Measurements from ENCODE around the gene TMEM72. TPM values are rescaled to one million over a fixed set of nuclear protein-coding genes. Genes with fewer than 3 reads are reported as not detected.

The TMEM72 gene
- total RNA-seq, 1 experiment from 2014 or later: not detected

GRCh38 chr10:44980309-44981171 lies 69.4 kb downstream of the TMEM72 start:
- no peaks in the 10 kb centered on the region for H3K9me3 ChIP-seq (ENCODE audit: low read length)
- no peak overlapping the region for H2AFZ ChIP-seq (ENCODE audit: low read length)
- H3K27me3 ChIP-seq (ENCODE audit: low read length): no peaks in the 10 kb centered on the region
- H3K4me3 ChIP-seq (ENCODE audit: low read length): no peak overlapping the region
- DNase-seq: no peak
- no peak overlapping the region for H3K4me2 ChIP-seq (ENCODE audit: low read depth, low read length, poor library complexity, severe bottlenecking)
- no peaks in the 10 kb centered on the region for H3K9me2 ChIP-seq (replicated peaks; ENCODE audit: insufficient read depth, low read length)
- H3K27ac ChIP-seq (ENCODE audit: low read length): no peak overlapping the region
- H4K20me1 ChIP-seq (ENCODE audit: insufficient read depth, low read depth, low read length): no peaks in the 10 kb centered on the region
- H3K79me2 ChIP-seq (ENCODE audit: low read length): no peaks in the 10 kb centered on the region
- H3K9ac ChIP-seq (ENCODE audit: low read length): no peak overlapping the region
- no peaks in the 10 kb centered on the region for H3K36me3 ChIP-seq (ENCODE audit: insufficient read depth, low read length)
- H3K4me1 ChIP-seq (ENCODE audit: low read length): no peaks in the 10 kb centered on the region

- Histone ChIP-seq H3K4me1 (ENCODE audit: low read length) (no peaks in the 10 kb centered on the region), H3K4me3 (ENCODE audit: low read length) (no peak overlapping the region), H4K20me1 (ENCODE audit: insufficient read depth, low read depth, low read length) (no peaks in the 10 kb centered on the region), H3K27me3 (ENCODE audit: low read length) (no peaks in the 10 kb centered on the region), H3K36me3 (ENCODE audit: insufficient read depth, low read length) (no peaks in the 10 kb centered on the region), H3K9me2 (replicated peaks; ENCODE audit: insufficient read depth, low read length) (no peaks in the 10 kb centered on the region), H3K9me3 (ENCODE audit: low read length) (no peaks in the 10 kb centered on the region), H3K79me2 (ENCODE audit: low read length) (no peaks in the 10 kb centered on the region), H2AFZ (ENCODE audit: low read length) (no peak overlapping the region), H3K9ac (ENCODE audit: low read length) (no peak overlapping the region), H3K27ac (ENCODE audit: low read length) (no peak overlapping the region), H3K4me2 (ENCODE audit: low read depth, low read length, poor library complexity, severe bottlenecking) (no peak overlapping the region)
- DNase-seq: no peak
These were observed 70.3 kb downstream of the TMEM72 start for GRCh38 chr10:44981172-44982113.

- no peaks in the 10 kb centered on the region for H3K27me3 ChIP-seq (ENCODE audit: low read length)
- no peaks in the 10 kb centered on the region for H3K4me1 ChIP-seq (ENCODE audit: low read length)
- no peaks in the 10 kb centered on the region for H3K36me3 ChIP-seq (ENCODE audit: insufficient read depth, low read length)
- H3K4me2 ChIP-seq (ENCODE audit: low read depth, low read length, poor library complexity, severe bottlenecking): no peak overlapping the region
- no peak overlapping the region for H2AFZ ChIP-seq (ENCODE audit: low read length)
- no peak overlapping the region for H3K4me3 ChIP-seq (ENCODE audit: low read length)
- DNase-seq: no peak
- no peaks in the 10 kb centered on the region for H3K9me3 ChIP-seq (ENCODE audit: low read length)
- H3K9ac ChIP-seq (ENCODE audit: low read length): no peak overlapping the region
- no peaks in the 10 kb centered on the region for H4K20me1 ChIP-seq (ENCODE audit: insufficient read depth, low read depth, low read length)
- H3K9me2 ChIP-seq (replicated peaks; ENCODE audit: insufficient read depth, low read length): no peaks in the 10 kb centered on the region
- H3K79me2 ChIP-seq (ENCODE audit: low read length): no peaks in the 10 kb centered on the region
- H3K27ac ChIP-seq (ENCODE audit: low read length): no peak overlapping the region
These were observed 71.0 kb downstream of the TMEM72 start for GRCh38 chr10:44982114-44982460.

- no peaks in the 10 kb centered on the region for H3K79me2 ChIP-seq (ENCODE audit: low read length)
- H3K27ac ChIP-seq (ENCODE audit: low read length): no peak overlapping the region
- H2AFZ ChIP-seq (ENCODE audit: low read length): no peak overlapping the region
- no peaks in the 10 kb centered on the region for H3K9me2 ChIP-seq (replicated peaks; ENCODE audit: insufficient read depth, low read length)
- no peaks in the 10 kb centered on the region for H4K20me1 ChIP-seq (ENCODE audit: insufficient read depth, low read depth, low read length)
- no peaks in the 10 kb centered on the region for H3K36me3 ChIP-seq (ENCODE audit: insufficient read depth, low read length)
- no peak overlapping the region for H3K4me3 ChIP-seq (ENCODE audit: low read length)
- H3K4me1 ChIP-seq (ENCODE audit: low read length): no peaks in the 10 kb centered on the region
- no peaks in the 10 kb centered on the region for H3K9me3 ChIP-seq (ENCODE audit: low read length)
- no peak overlapping the region for H3K4me2 ChIP-seq (ENCODE audit: low read depth, low read length, poor library complexity, severe bottlenecking)
- no peaks in the 10 kb centered on the region for H3K27me3 ChIP-seq (ENCODE audit: low read length)
- DNase-seq: no peak
- no peak overlapping the region for H3K9ac ChIP-seq (ENCODE audit: low read length)
These were observed 71.4 kb downstream of the TMEM72 start for GRCh38 chr10:44982496-44982895.

GRCh38 chr10:44983066-44983894 lies 72.1 kb downstream of the TMEM72 start:
- no peaks in the 10 kb centered on the region for H3K9me3 ChIP-seq (ENCODE audit: low read length)
- H3K9ac ChIP-seq (ENCODE audit: low read length): no peak overlapping the region
- H3K9me2 ChIP-seq (replicated peaks; ENCODE audit: insufficient read depth, low read length): no peaks in the 10 kb centered on the region
- no peaks in the 10 kb centered on the region for H3K36me3 ChIP-seq (ENCODE audit: insufficient read depth, low read length)
- H2AFZ ChIP-seq (ENCODE audit: low read length): no peak overlapping the region
- H3K27me3 ChIP-seq (ENCODE audit: low read length): no peaks in the 10 kb centered on the region
- H4K20me1 ChIP-seq (ENCODE audit: insufficient read depth, low read depth, low read length): no peaks in the 10 kb centered on the region
- no peak overlapping the region for H3K27ac ChIP-seq (ENCODE audit: low read length)
- H3K4me1 ChIP-seq (ENCODE audit: low read length): no peaks in the 10 kb centered on the region
- H3K4me2 ChIP-seq (ENCODE audit: low read depth, low read length, poor library complexity, severe bottlenecking): no peak overlapping the region
- H3K4me3 ChIP-seq (ENCODE audit: low read length): no peak overlapping the region
- H3K79me2 ChIP-seq (ENCODE audit: low read length): no peaks in the 10 kb centered on the region
- DNase-seq: no peak

- Histone ChIP-seq H3K36me3 (ENCODE audit: insufficient read depth, low read length) (no peaks in the 10 kb centered on the region), H3K4me2 (ENCODE audit: low read depth, low read length, poor library complexity, severe bottlenecking) (no peak overlapping the region), H3K9me2 (replicated peaks; ENCODE audit: insufficient read depth, low read length) (no peaks in the 10 kb centered on the region), H3K9me3 (ENCODE audit: low read length) (no peaks in the 10 kb centered on the region), H3K79me2 (ENCODE audit: low read length) (no peaks in the 10 kb centered on the region), H2AFZ (ENCODE audit: low read length) (no peak overlapping the region), H3K27me3 (ENCODE audit: low read length) (no peaks in the 10 kb centered on the region), H3K9ac (ENCODE audit: low read length) (no peak overlapping the region), H3K27ac (ENCODE audit: low read length) (no peak overlapping the region), H3K4me3 (ENCODE audit: low read length) (no peak overlapping the region), H4K20me1 (ENCODE audit: insufficient read depth, low read depth, low read length) (no peaks in the 10 kb centered on the region), H3K4me1 (ENCODE audit: low read length) (no peaks in the 10 kb centered on the region)
- no peak for DNase-seq
These were observed 72.8 kb downstream of the TMEM72 start for GRCh38 chr10:44983895-44984278.

- DNase-seq: no peak
- Histone ChIP-seq H3K27ac (ENCODE audit: low read length) (no peak overlapping the region), H3K4me3 (ENCODE audit: low read length) (no peak overlapping the region), H3K27me3 (ENCODE audit: low read length) (no peaks in the 10 kb centered on the region), H3K4me1 (ENCODE audit: low read length) (no peaks in the 10 kb centered on the region), H3K9me3 (ENCODE audit: low read length) (no peaks in the 10 kb centered on the region), H2AFZ (ENCODE audit: low read length) (no peak overlapping the region), H3K79me2 (ENCODE audit: low read length) (no peaks in the 10 kb centered on the region), H3K36me3 (ENCODE audit: insufficient read depth, low read length) (no peaks in the 10 kb centered on the region), H3K9me2 (replicated peaks; ENCODE audit: insufficient read depth, low read length) (no peaks in the 10 kb centered on the region), H4K20me1 (ENCODE audit: insufficient read depth, low read depth, low read length) (no peaks in the 10 kb centered on the region), H3K4me2 (ENCODE audit: low read depth, low read length, poor library complexity, severe bottlenecking) (no peak overlapping the region), H3K9ac (ENCODE audit: low read length) (no peak overlapping the region)
These were observed 73.5 kb downstream of the TMEM72 start for GRCh38 chr10:44984671-44985101.

Data from Karpas-422 (cell line).